T-cell (primary cell): ENCODE results near the gene PRSS23. TPM values are rescaled to one million over a fixed set of nuclear protein-coding genes. Genes with fewer than 3 reads are reported as not detected.

Source experiments
- ATAC-seq, 4 experiments: fragments of 200-7000 bp in 3 of 4; fragments of 150-1000 bp in 1 of 4; cut with Tn5 transposase; replicated peaks in 1 of 4; 1 replicate in 3 of 4; 2 replicates in 1 of 4; pipeline ENCODE4 v1.10.0; 2021; ENCODE audit warnings: moderate library complexity in 3 of 4, mild to moderate bottlenecking in 2 of 4, moderate number of reproducible peaks in 1 of 4
- CTCF ChIA-PET, 2 donors: fragments of 300-600 bp; sonication (Branson Sonifier 250); formaldehyde crosslinking; loops; one replicate each; lab custom pipeline; 2022; ENCODE audit warnings: antibody characterized with exemption in 2 of 2; lab: Charles Lee
- POLR2A ChIA-PET, 2 donors: fragments of 300-600 bp; sonication (Branson Sonifier 250); formaldehyde crosslinking; loops; one replicate each; lab custom pipeline; 2022; ENCODE audit warnings: antibody characterized with exemption in 2 of 2; lab: Charles Lee
- DNase-seq, 35 experiments: peaks; one replicate each; pipeline versions ENCODE4 v3.0.0 to v3.0.0-alpha.2; 2013 to 2023
- H3K27ac ChIP-seq: one replicate; pipeline ENCODE4 v1.5.1; 2013; ENCODE audit warnings: low read length
- H3K27me3 ChIP-seq, 2 experiments: replicated peaks in 1 of 2; 1 replicate in 1 of 2; 2 replicates in 1 of 2; pipeline versions ENCODE4 v1.6.1 to v1.7.0; 2013; ENCODE audit warnings: low read length in 1 of 2, mixed read lengths in 1 of 2; ENCODE audit not compliant: control insufficient read depth in 2 of 2, insufficient read depth in 2 of 2; ENCODE audit errors: extremely low read depth in 1 of 2
- H3K36me3 ChIP-seq, 2 donors: 1 replicate in 1 of 2; 2 replicates in 1 of 2; pipeline versions ENCODE4 v1.6.1 to v1.7.0; 2013; ENCODE audit warnings: low read length in 1 of 2; ENCODE audit not compliant: control insufficient read depth in 2 of 2, insufficient read depth in 1 of 2; ENCODE audit errors: extremely low read depth in 1 of 2
- H3K4me1 ChIP-seq, 2 experiments: 1 replicate in 1 of 2; 2 replicates in 1 of 2; pipeline versions ENCODE4 v1.6.1 to v1.7.0; 2013; ENCODE audit warnings: low read length in 2 of 2, mixed read lengths in 1 of 2; ENCODE audit not compliant: insufficient read depth in 2 of 2, control insufficient read depth in 1 of 2; ENCODE audit errors: extremely low read depth in 1 of 2
- H3K4me3 ChIP-seq, 2 donors: 1 replicate in 1 of 2; 2 replicates in 1 of 2; pipeline versions ENCODE4 v1.5.1 to v1.7.0; 2013; ENCODE audit warnings: mild to moderate bottlenecking in 2 of 2, low read length in 1 of 2, moderate library complexity in 1 of 2; ENCODE audit not compliant: control insufficient read depth in 1 of 2; ENCODE audit errors: extremely low read depth in 1 of 2
- H3K9me3 ChIP-seq: 2 replicates; pipeline ENCODE4 v1.7.0; 2013
- H3K27ac Mint-ChIP-seq, 2 donors: one replicate each; pipeline ENCODE4 v1.8.0; 2020 to 2021; ENCODE audit warnings: mild to moderate bottlenecking in 2 of 2, mixed read lengths in 2 of 2
- H3K27me3 Mint-ChIP-seq, 2 donors: one replicate each; pipeline ENCODE4 v1.8.0; 2021 to 2022; ENCODE audit warnings: mixed read lengths in 2 of 2
- H3K36me3 Mint-ChIP-seq: one replicate; pipeline ENCODE4 v1.8.0; 2021; ENCODE audit warnings: mixed read lengths
- H3K4me1 Mint-ChIP-seq, 3 donors: one replicate each; pipeline ENCODE4 v1.8.0; 2020 to 2022; ENCODE audit warnings: mixed read lengths in 3 of 3, mild to moderate bottlenecking in 1 of 3
- H3K4me3 Mint-ChIP-seq, 3 donors: one replicate each; pipeline ENCODE4 v1.8.0; 2020 to 2022; ENCODE audit warnings: mild to moderate bottlenecking in 3 of 3, mixed read lengths in 3 of 3, moderate library complexity in 3 of 3
- H3K9me3 Mint-ChIP-seq, 3 donors: one replicate each; pipeline ENCODE4 v1.8.0; 2020 to 2022; ENCODE audit warnings: mixed read lengths in 3 of 3
- WGBS: methylation state at CpG from one replicate; pipeline ENCODE4 v1.1.5; 2013; ENCODE audit warnings: missing lambda C conversion rate; ENCODE audit not compliant: insufficient coverage; 5-methylcytosine and 5-hydroxymethylcytosine counted together
- total RNA-seq, 35 experiments: library from RNA in 6 of 35; stranded (reverse) in 6 of 35; fragments of 120-200 nt in 1 of 35; gene quantifications; one replicate each; pipeline versions ENCODE4 v1.2.1 to v1.2.4 and lab custom pipeline; 2013 to 2026

Gene PRSS23
- total RNA-seq, 5 donors from 2014 or later (not counting 1 experiment from before 2014, with no cell fraction given), result 1.3 to 4.3 (median 1.6) TPM

DNA sequence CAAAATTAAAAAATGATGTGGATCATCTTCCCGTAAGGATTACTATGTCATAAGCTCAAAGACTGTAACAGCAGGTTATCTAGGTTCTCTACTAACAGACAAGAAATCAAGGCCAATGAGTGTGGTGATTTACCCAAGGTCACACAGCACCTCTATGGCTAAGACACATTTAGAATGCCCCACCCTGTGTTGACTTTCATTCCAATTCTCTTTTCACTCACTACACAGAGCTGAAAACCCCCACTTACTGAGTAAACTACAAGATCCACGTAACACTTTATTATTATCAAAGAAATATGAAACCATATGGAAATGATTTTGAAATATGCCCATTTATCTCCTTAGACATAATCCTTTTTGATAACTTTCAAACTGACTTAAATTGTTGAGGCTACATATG is 4.8 kb upstream of the PRSS23 start:
- DNase-seq, result no peak
- Mint-ChIP-seq H3K27ac (no peak overlapping the region), H3K9me3 (no peaks in the 10 kb centered on the region), H3K36me3 (no peaks in the 10 kb centered on the region), H3K4me1 (peaks cover 0 to 6% (median 0%) of the 10 kb centered on the region in 3 donors), H3K4me3 (no peak overlapping the region), H3K27me3 (peaks cover 19 to 23% of the 10 kb centered on the region in 2 donors)
- WGBS, result no CpG with 5 or more reads among the region's 2 CpGs
- no peak overlapping the region for H3K27ac ChIP-seq
- ATAC-seq, result no peak
- no peak overlapping the region for H3K4me3 ChIP-seq
- H3K4me1 ChIP-seq, result peaks cover 0 to 6% of the 10 kb centered on the region in 2 experiments
- ChIA-PET CTCF (no interaction called here), POLR2A (no interaction called here)
- H3K9me3 ChIP-seq, result no peaks in the 10 kb centered on the region
- peaks cover 0 to 6% of the 10 kb centered on the region in 2 experiments for H3K27me3 ChIP-seq
- no peaks in the 10 kb centered on the region for H3K36me3 ChIP-seq

DNA sequence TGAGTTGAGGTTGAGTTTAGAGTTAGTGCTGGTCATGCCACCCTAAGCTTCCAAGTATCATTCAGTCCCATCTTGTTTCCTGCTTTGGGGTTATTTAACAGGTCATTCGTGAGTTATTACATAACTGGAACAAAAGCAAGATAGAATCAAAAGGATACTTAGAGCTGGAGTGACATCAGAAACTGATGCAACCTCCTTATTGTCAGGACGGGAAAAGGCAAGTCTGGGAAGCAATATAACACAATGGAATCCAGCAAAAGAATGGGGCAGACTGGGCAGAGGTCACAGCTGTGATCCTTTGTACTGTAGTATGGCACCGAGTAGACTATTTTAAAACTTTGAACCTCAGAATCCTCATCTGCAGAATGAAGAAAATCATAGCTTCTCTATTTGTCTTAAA is 4.4 kb upstream of the PRSS23 start:
- Histone ChIP-seq H3K27ac (no peak overlapping the region), H3K4me3 (no peak overlapping the region), H3K4me1 (peaks cover 0 to 10% of the 10 kb centered on the region in 2 experiments), H3K9me3 (no peaks in the 10 kb centered on the region), H3K27me3 (peaks cover 0 to 11% of the 10 kb centered on the region in 2 experiments), H3K36me3 (no peaks in the 10 kb centered on the region)
- H3K36me3 Mint-ChIP-seq, result no peaks in the 10 kb centered on the region
- H3K9me3 Mint-ChIP-seq, result no peaks in the 10 kb centered on the region
- ATAC-seq (no peak), DNase-seq (no peak)
- H3K4me3 Mint-ChIP-seq, result no peak overlapping the region
- 67% methylated on average over 1 of the region's 3 CpGs for WGBS
- H3K27ac Mint-ChIP-seq, result no peak overlapping the region
- H3K4me1 Mint-ChIP-seq, result peaks cover 3 to 6% (median 4%) of the 10 kb centered on the region in 3 donors
- CTCF ChIA-PET, result no interaction called here
- peaks cover 22 to 23% of the 10 kb centered on the region in 2 donors for H3K27me3 Mint-ChIP-seq
- POLR2A ChIA-PET, result no interaction called here

DNA sequence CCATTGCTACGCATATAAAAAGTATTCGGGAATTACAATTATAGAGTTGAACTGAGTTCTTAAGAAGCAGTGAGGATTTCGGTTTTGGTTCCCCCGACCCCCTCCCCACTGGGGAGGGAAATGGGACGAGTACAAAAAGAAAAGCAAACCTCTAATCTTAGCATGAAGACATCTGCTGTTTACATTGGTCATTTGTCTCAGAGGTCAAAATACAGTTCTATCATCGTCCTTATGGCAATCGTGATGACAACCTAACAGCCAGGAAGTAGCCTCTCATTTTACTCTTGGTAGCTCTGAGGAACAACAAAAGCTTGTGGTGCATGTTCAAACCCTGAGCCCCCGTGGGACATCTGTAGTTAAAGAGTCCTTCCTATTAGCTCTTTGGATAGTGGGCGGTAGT is 3.2 kb upstream of the PRSS23 start:
- H3K4me3 Mint-ChIP-seq, result no peak overlapping the region
- Histone ChIP-seq H3K9me3 (no peaks in the 10 kb centered on the region), H3K4me1 (peaks cover 0 to 11% of the 10 kb centered on the region in 2 experiments), H3K4me3 (no peak overlapping the region), H3K27me3 (peaks cover 7 to 12% of the 10 kb centered on the region in 2 experiments), H3K27ac (no peak overlapping the region), H3K36me3 (no peaks in the 10 kb centered on the region)
- DNase-seq, result no peak
- H3K27ac Mint-ChIP-seq, result no peak overlapping the region
- no peaks in the 10 kb centered on the region for H3K9me3 Mint-ChIP-seq
- CTCF ChIA-PET, result no interaction called here
- peaks cover 31% of the 10 kb centered on the region in 2 donors for H3K27me3 Mint-ChIP-seq
- no peak for ATAC-seq
- POLR2A ChIA-PET, result no interaction called here
- H3K4me1 Mint-ChIP-seq, result peaks cover 5 to 6% (median 5%) of the 10 kb centered on the region in 3 donors
- H3K36me3 Mint-ChIP-seq, result no peaks in the 10 kb centered on the region
- WGBS, result 87% methylated on average over 7 of the region's 9 CpGs

DNA sequence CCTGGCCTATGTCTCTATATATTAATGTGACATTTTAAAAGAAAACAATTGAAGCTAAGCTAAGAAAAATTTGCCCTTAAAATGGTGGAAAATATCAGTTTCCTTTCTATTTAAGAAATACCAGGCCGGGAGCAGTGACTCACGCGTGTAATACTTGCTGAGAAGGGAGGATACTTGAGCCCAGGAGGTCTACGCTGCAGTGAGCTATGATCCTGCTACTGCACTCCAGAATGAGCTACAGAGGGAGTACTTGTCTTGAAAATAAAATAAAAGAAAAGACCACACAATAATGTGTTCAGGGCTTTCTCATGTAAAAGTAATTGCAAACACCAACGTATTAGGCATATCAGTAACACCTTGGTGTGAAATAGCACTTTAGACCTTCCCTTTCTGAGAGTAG is 1.4 kb upstream of the PRSS23 start:
- H3K4me1 Mint-ChIP-seq, result peaks cover 5 to 6% (median 5%) of the 10 kb centered on the region in 3 donors
- no peak for DNase-seq
- H3K27me3 Mint-ChIP-seq, result peaks cover 41 to 46% of the 10 kb centered on the region in 2 donors
- ATAC-seq, result no peak
- no peaks in the 10 kb centered on the region for H3K36me3 Mint-ChIP-seq
- H3K9me3 Mint-ChIP-seq, result no peaks in the 10 kb centered on the region
- H3K27ac Mint-ChIP-seq, result no peak overlapping the region
- Histone ChIP-seq H3K4me3 (no peak overlapping the region), H3K27me3 (peaks cover 9 to 12% of the 10 kb centered on the region in 2 experiments), H3K4me1 (peaks cover 0 to 11% of the 10 kb centered on the region in 2 experiments), H3K9me3 (no peaks in the 10 kb centered on the region), H3K27ac (no peak overlapping the region), H3K36me3 (no peaks in the 10 kb centered on the region)
- ChIA-PET POLR2A (no interaction called here), CTCF (no interaction called here)
- WGBS, result 80% methylated on average over 1 of the region's 5 CpGs
- H3K4me3 Mint-ChIP-seq, result peak overlapping the region in 1 of 3 donors; percentile 65

DNA sequence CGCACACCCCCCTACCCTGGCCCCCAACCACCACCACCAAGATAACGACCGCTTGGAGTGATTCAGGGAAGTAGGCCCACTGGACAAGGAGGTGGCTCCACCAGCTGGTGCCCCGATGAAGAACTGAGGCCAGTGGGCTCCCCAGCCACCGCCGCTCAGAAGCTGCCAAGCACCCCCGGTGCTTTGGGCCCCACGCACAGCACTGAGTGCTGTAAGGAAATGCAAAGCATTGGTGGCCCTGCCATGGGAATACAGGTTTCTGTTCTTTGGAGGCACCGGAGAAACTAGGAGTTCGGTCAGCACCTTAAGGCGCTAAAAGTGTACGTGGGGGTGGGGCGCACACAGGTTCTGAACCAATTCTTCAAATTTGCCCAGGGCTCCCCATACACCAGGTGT is 664 bp upstream of the PRSS23 start:
- peak overlapping the region in 1 of 2 donors; percentile 15 for H3K4me3 ChIP-seq

DNA sequence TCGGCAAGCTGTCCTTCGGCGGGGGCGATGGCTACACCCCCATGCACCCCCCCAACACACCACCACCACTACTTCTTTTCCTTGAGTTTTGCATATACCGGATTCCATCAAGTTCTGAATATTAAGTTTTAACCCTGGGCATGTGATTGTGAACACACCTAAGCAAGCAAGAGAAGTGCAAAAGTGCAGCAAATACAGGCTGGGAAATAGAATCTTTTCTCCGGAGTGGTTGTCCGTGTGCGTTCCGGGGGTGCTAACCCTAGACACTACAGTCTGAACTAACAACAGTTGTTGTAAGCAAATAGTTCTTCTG is 574 bp downstream of the PRSS23 start:
- H3K4me1 Mint-ChIP-seq, result peaks cover 6 to 7% (median 7%) of the 10 kb centered on the region in 3 donors
- no peak overlapping the region for H3K27ac Mint-ChIP-seq
- Histone ChIP-seq H3K4me3 (peak overlapping the region in 1 of 2 donors; percentile 42), H3K9me3 (no peaks in the 10 kb centered on the region), H3K4me1 (peaks cover 0 to 20% of the 10 kb centered on the region in 2 experiments), H3K36me3 (no peaks in the 10 kb centered on the region), H3K27me3 (peaks cover 9 to 12% of the 10 kb centered on the region in 2 experiments), H3K27ac (no peak overlapping the region)
- ATAC-seq (no peak), DNase-seq (no peak)
- H3K9me3 Mint-ChIP-seq, result no peaks in the 10 kb centered on the region
- peaks cover 41 to 55% of the 10 kb centered on the region in 2 donors for H3K27me3 Mint-ChIP-seq
- ChIA-PET POLR2A (no interaction called here), CTCF (no interaction called here)
- WGBS, result no CpG with 5 or more reads among the region's 9 CpGs
- no peaks in the 10 kb centered on the region for H3K36me3 Mint-ChIP-seq
- peak overlapping the region; percentile 61 to 70 (median 67) for H3K4me3 Mint-ChIP-seq

More for the DNA sequence above, 664 bp upstream of the PRSS23 start:
- ChIA-PET CTCF (no interaction called here), POLR2A (no interaction called here)
- DNase-seq (no peak), ATAC-seq (no peak)
- 67% methylated on average over 6 of the region's 13 CpGs for WGBS
- no peaks in the 10 kb centered on the region for H3K9me3 Mint-ChIP-seq
- no peak overlapping the region for H3K27ac ChIP-seq
- H3K27ac Mint-ChIP-seq, result no peak overlapping the region
- peak overlapping the region; percentile 39 to 65 (median 42) for H3K4me3 Mint-ChIP-seq
- peaks cover 9 to 12% of the 10 kb centered on the region in 2 experiments for H3K27me3 ChIP-seq
- H3K4me1 Mint-ChIP-seq, result peaks cover 5 to 6% (median 5%) of the 10 kb centered on the region in 3 donors
- no peaks in the 10 kb centered on the region for H3K9me3 ChIP-seq
- no peaks in the 10 kb centered on the region for H3K36me3 ChIP-seq
- H3K27me3 Mint-ChIP-seq, result peaks cover 41 to 48% of the 10 kb centered on the region in 2 donors
- H3K36me3 Mint-ChIP-seq, result no peaks in the 10 kb centered on the region
- peaks cover 0 to 11% of the 10 kb centered on the region in 2 experiments for H3K4me1 ChIP-seq
